Suprapubic skin (tissue), 4 donors: ENCODE results near the gene KIAA0930. TPM values are rescaled to one million over a fixed set of nuclear protein-coding genes. Genes with fewer than 3 reads are reported as not detected.

Source experiments
- DNase-seq, 2 donors: peaks; one replicate each; pipeline ENCODE4 v3.0.0-alpha.2; 2019; ENCODE audit warnings: low spot score in 2 of 2
- H3K27ac ChIP-seq: fragments of 200-600 bp; sonication (generic); one replicate; pipeline ENCODE4 v1.5.1; 2019
- H3K27me3 ChIP-seq: fragments of 200-600 bp; sonication (generic); one replicate; pipeline ENCODE4 v1.5.1; 2019
- H3K36me3 ChIP-seq: fragments of 200-600 bp; sonication (generic); one replicate; pipeline ENCODE4 v1.5.1; 2019
- H3K4me1 ChIP-seq: fragments of 200-600 bp; sonication (generic); one replicate; pipeline ENCODE4 v1.5.1; 2019
- H3K4me3 ChIP-seq: fragments of 200-600 bp; sonication (generic); one replicate; pipeline ENCODE4 v1.5.1; 2019; ENCODE audit warnings: mild to moderate bottlenecking
- H3K9me3 ChIP-seq: fragments of 200-600 bp; sonication (generic); one replicate; pipeline ENCODE4 v1.5.1; 2019
- EP300 ChIP-seq: sonication (generic); formaldehyde crosslinking; IDR thresholded peaks from one replicate; pipeline ENCODE4 v1.6.1; 2017; ENCODE audit warnings: antibody characterized with exemption
- POLR2A ChIP-seq, 2 donors: fragments of 450-650 bp; IDR thresholded peaks; one replicate each; pipeline ENCODE4 v1.6.1; 2017; ENCODE audit warnings: antibody characterized with exemption in 2 of 2, mild to moderate bottlenecking in 2 of 2, moderate library complexity in 2 of 2
- POLR2AphosphoS5 ChIP-seq, 3 donors: sonication (generic); formaldehyde crosslinking; IDR thresholded peaks; one replicate each; pipeline ENCODE4 v1.6.1; 2017; ENCODE audit warnings: antibody characterized with exemption in 3 of 3
- WGBS: methylation state at CpG from one replicate; pipeline ENCODE4 v1.1.5; 2018; 5-methylcytosine and 5-hydroxymethylcytosine counted together
- total RNA-seq, 4 donors: library from RNA; depleted of rRNA; stranded (reverse); fragments of >200 nt; gene quantifications; one replicate each; pipeline ENCODE4 v1.1.0, GENCODE V29; 2016
- TF ChIP-seq, protein P1 (sequence below), 2 donors: fragments of 200-600 bp in 1 of 2; fragments of 450-650 bp in 1 of 2; sonication (generic) in 1 of 2; IDR thresholded peaks; one replicate each; pipeline ENCODE4 v1.5.1; 2016 to 2019; ENCODE audit warnings: antibody characterized with exemption in 2 of 2, mild to moderate bottlenecking in 1 of 2, moderate library complexity in 1 of 2

The KIAA0930 gene
- total RNA-seq, 4 donors from 2014 or later: 36.0 to 119 (median 74.4) TPM

DNA sequence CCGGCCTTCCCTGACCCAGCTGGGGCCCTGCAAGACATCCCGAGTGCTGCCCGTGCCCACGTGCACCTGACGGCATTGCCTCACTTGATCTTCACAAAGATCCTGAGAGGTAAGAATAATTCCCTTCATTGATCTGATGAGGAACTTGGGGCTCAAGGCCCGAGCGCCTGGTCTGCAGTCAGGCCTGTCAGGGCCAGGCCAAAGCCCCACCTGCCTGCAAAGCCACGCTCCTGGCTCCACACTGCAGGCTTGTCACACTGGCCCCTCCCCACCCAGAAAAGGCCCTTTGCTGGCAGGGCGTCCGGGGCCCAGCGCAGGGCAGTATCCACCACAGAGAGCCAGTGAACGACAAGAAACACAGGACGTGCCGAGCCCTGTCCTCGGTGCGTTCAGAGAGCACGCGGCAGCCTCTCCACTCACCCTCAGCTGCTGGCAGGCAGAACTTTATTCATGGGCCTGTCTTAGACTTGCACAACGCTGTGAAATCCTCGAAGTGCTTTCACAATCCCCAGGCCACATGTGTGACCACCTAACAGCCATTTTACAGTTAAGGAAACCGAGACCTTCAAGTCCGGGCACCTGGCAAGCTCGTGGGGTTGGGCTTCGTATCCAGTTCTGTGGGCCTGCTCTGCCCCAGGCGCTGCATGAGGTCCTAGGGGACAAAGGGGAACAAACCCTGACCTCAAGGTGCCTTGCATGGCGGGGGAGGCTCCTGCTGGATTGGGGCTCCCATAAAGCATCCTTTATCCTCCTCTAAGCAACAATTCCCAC lies 14.8 kb downstream of the KIAA0930 start:
- Histone ChIP-seq H3K9me3 (no peaks in the 10 kb centered on the region), H3K4me3 (no peak overlapping the region), H3K27me3 (no peaks in the 10 kb centered on the region), H3K27ac (peak overlapping the region; percentile 86), H3K4me1 (peaks cover 50% of the 10 kb centered on the region), H3K36me3 (no peaks in the 10 kb centered on the region)
- WGBS: 44% methylated on average over 14 of the region's 26 CpGs
- DNase-seq: peak in 1 of 2 donors; percentile 85
- TF ChIP-seq, protein P1, sequence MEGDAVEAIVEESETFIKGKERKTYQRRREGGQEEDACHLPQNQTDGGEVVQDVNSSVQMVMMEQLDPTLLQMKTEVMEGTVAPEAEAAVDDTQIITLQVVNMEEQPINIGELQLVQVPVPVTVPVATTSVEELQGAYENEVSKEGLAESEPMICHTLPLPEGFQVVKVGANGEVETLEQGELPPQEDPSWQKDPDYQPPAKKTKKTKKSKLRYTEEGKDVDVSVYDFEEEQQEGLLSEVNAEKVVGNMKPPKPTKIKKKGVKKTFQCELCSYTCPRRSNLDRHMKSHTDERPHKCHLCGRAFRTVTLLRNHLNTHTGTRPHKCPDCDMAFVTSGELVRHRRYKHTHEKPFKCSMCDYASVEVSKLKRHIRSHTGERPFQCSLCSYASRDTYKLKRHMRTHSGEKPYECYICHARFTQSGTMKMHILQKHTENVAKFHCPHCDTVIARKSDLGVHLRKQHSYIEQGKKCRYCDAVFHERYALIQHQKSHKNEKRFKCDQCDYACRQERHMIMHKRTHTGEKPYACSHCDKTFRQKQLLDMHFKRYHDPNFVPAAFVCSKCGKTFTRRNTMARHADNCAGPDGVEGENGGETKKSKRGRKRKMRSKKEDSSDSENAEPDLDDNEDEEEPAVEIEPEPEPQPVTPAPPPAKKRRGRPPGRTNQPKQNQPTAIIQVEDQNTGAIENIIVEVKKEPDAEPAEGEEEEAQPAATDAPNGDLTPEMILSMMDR (IDR thresholded peaks at IDR 0.05): no peak
- TF ChIP-seq POLR2AphosphoS5 (IDR thresholded peaks at IDR 0.05) (peak in 2 of 3 donors; percentile 62 to 94), EP300 (no peak)

GRCh38 chr22:45224988-45225731 lies 15.5 kb downstream of the KIAA0930 start:
- H3K4me3 ChIP-seq: no peak overlapping the region
- peaks cover 43% of the 10 kb centered on the region for H3K4me1 ChIP-seq
- H3K27ac ChIP-seq: peak overlapping the region; percentile 86
- no peaks in the 10 kb centered on the region for H3K27me3 ChIP-seq
- no peaks in the 10 kb centered on the region for H3K36me3 ChIP-seq
- peak in 1 of 2 donors; percentile 63 for DNase-seq
- TF ChIP-seq EP300: no peak
- TF ChIP-seq POLR2AphosphoS5 (IDR thresholded peaks at IDR 0.05): no peak
- TF ChIP-seq, protein P1 (IDR thresholded peaks at IDR 0.05): no peak
- no peak for TF ChIP-seq POLR2A (IDR thresholded peaks at IDR 0.05)
- 85% methylated on average over 16 of the region's 19 CpGs for WGBS
- no peaks in the 10 kb centered on the region for H3K9me3 ChIP-seq

DNA sequence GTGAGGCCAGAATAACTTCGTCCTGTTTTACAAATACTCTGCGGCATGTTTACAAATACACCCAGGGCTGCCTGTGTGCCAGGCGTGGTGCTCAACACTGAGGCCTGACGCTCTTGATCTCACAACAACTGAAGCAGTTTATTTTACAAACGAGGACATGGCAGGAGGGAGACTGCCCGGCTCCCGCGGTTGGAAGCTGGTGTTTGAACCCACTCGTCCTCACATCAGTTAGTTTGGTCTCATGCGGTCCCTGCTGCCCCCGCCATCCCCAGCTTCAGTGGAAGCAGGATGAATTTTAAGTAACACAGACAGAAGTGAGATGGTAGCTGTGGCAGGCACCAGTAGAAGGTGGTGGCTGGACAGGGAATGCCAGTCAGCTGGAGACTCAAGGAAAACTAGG lies 16.4 kb downstream of the KIAA0930 start:
- WGBS: 76% methylated on average over 11 of the region's 11 CpGs
- no peaks in the 10 kb centered on the region for H3K9me3 ChIP-seq
- TF ChIP-seq POLR2AphosphoS5 (IDR thresholded peaks at IDR 0.05) (no peak), POLR2A (IDR thresholded peaks at IDR 0.05) (no peak), EP300 (no peak)
- TF ChIP-seq, protein P1 (IDR thresholded peaks at IDR 0.05): no peak
- no peak overlapping the region for H3K4me3 ChIP-seq
- DNase-seq: no peak
- H3K27me3 ChIP-seq: no peaks in the 10 kb centered on the region
- peaks cover 40% of the 10 kb centered on the region for H3K4me1 ChIP-seq
- H3K36me3 ChIP-seq: no peaks in the 10 kb centered on the region
- peak overlapping the region; percentile 35 for H3K27ac ChIP-seq

- no peaks in the 10 kb centered on the region for H3K27me3 ChIP-seq
- H3K4me1 ChIP-seq: peaks cover 40% of the 10 kb centered on the region
- TF ChIP-seq POLR2AphosphoS5 (IDR thresholded peaks at IDR 0.05) (no peak), POLR2A (IDR thresholded peaks at IDR 0.05) (no peak), EP300 (no peak)
- TF ChIP-seq, protein P1 (IDR thresholded peaks at IDR 0.05): no peak
- no peak overlapping the region for H3K27ac ChIP-seq
- 67% methylated on average over 5 of the region's 5 CpGs for WGBS
- H3K36me3 ChIP-seq: no peaks in the 10 kb centered on the region
- no peak for DNase-seq
- no peak overlapping the region for H3K4me3 ChIP-seq
- no peaks in the 10 kb centered on the region for H3K9me3 ChIP-seq
Observed at GRCh38 chr22:45223304-45224117, 17.2 kb downstream of the KIAA0930 start.
